Upper lobe of right lung (tissue), 1 donor: ENCODE data around the gene RAB3GAP1. TPM values are rescaled to one million over a fixed set of nuclear protein-coding genes. Genes with fewer than 3 reads are reported as not detected.

Source experiments
- ATAC-seq: fragments of 200-7000 bp; cut with Tn5 transposase; one replicate; pipeline ENCODE4 v1.9.1; 2020; ENCODE audit warnings: mild to moderate bottlenecking, moderate library complexity
- DNase-seq: peaks from one replicate; pipeline ENCODE4 v3.0.0-alpha.2; 2020
- H3K27ac ChIP-seq: fragments of 200-600 bp; one replicate; pipeline ENCODE4 v1.8.0; 2022
- H3K27me3 ChIP-seq: fragments of 200-600 bp; one replicate; pipeline ENCODE4 v1.8.0; 2022; ENCODE audit warnings: mild to moderate bottlenecking
- H3K36me3 ChIP-seq: fragments of 200-600 bp; one replicate; pipeline ENCODE4 v1.8.0; 2022
- H3K4me1 ChIP-seq: fragments of 200-600 bp; one replicate; pipeline ENCODE4 v1.8.0; 2022
- H3K4me3 ChIP-seq: fragments of 200-600 bp; one replicate; pipeline ENCODE4 v1.8.0; 2022; ENCODE audit warnings: mild to moderate bottlenecking
- H3K9me3 ChIP-seq: fragments of 200-600 bp; one replicate; pipeline ENCODE4 v1.8.0; 2022
- intact Hi-C: fragments of 100-400 bp; cut with DNase I; formaldehyde crosslinking; loops from one replicate; pipeline ENCODE4 v1.11.0; 2022
- total RNA-seq: library from RNA; stranded (reverse); fragmentation: NEBNext Ultra II Directional; extraction: Animal tissue kit (Norgen Biotek cat#: 25700); gene quantifications from one replicate; pipeline ENCODE4 v1.2.1, GENCODE V29; 2021
- TF ChIP-seq, protein P1 (sequence below): fragments of 200-600 bp; IDR thresholded peaks from one replicate; pipeline ENCODE4 v1.8.0; 2022; ENCODE audit warnings: antibody characterized with exemption
- donor health status: DM: no; HTN: yes; CAD: no; lungs with severe emphysema.

RAB3GAP1 gene
- total RNA-seq, 1 donor from 2014 or later, result 47.8 TPM

- no peaks in the 10 kb centered on the region for H3K36me3 ChIP-seq
- H3K27me3 ChIP-seq, result no peaks in the 10 kb centered on the region
- no peak for DNase-seq
- no peak overlapping the region for H3K27ac ChIP-seq
- intact Hi-C loops, result no loop called here
- TF ChIP-seq, protein P1, sequence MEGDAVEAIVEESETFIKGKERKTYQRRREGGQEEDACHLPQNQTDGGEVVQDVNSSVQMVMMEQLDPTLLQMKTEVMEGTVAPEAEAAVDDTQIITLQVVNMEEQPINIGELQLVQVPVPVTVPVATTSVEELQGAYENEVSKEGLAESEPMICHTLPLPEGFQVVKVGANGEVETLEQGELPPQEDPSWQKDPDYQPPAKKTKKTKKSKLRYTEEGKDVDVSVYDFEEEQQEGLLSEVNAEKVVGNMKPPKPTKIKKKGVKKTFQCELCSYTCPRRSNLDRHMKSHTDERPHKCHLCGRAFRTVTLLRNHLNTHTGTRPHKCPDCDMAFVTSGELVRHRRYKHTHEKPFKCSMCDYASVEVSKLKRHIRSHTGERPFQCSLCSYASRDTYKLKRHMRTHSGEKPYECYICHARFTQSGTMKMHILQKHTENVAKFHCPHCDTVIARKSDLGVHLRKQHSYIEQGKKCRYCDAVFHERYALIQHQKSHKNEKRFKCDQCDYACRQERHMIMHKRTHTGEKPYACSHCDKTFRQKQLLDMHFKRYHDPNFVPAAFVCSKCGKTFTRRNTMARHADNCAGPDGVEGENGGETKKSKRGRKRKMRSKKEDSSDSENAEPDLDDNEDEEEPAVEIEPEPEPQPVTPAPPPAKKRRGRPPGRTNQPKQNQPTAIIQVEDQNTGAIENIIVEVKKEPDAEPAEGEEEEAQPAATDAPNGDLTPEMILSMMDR, result no peak
- no peaks in the 10 kb centered on the region for H3K4me1 ChIP-seq
- no peaks in the 10 kb centered on the region for H3K9me3 ChIP-seq
- ATAC-seq, result no peak
- no peak overlapping the region for H3K4me3 ChIP-seq
These were observed 130.1 kb downstream of the RAB3GAP1 start for GRCh38 chr2:135182190-135182589.

GRCh38 chr2:135182601-135183000, 130.5 kb downstream of the RAB3GAP1 start:
- intact Hi-C loops, result no loop called here
- ATAC-seq, result no peak

DNA sequence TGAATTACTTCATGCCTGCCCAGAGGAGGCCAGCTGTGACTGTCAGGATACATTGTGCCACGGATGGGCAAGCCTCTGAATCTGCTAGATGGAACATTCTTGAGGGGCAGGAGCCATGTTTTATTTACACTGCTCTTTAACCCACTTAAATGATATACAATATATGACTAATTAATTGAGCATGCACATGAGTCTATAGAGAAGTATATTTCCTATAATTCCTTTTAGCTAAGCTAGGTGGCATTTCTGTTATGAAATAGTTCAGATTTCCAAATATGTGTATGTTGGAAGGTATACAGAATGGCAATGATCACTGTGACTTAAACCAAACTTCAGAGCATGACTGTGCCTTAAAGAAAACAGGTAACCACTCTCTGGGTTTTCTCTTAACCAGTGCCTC, 131.7 kb downstream of the RAB3GAP1 start:
- no peak for ATAC-seq
- H3K27ac ChIP-seq, result no peak overlapping the region
- TF ChIP-seq, protein P1, result no peak
- no peaks in the 10 kb centered on the region for H3K4me1 ChIP-seq
- H3K36me3 ChIP-seq, result no peaks in the 10 kb centered on the region
- no peaks in the 10 kb centered on the region for H3K27me3 ChIP-seq
- H3K9me3 ChIP-seq, result no peaks in the 10 kb centered on the region
- intact Hi-C loops, result no loop called here
- no peak overlapping the region for H3K4me3 ChIP-seq
- DNase-seq, result no peak

More at GRCh38 chr2:135182601-135183000, 130.5 kb downstream of the RAB3GAP1 start:
- H3K27ac ChIP-seq, result no peak overlapping the region
- TF ChIP-seq, protein P1, result no peak
- H3K4me1 ChIP-seq, result no peaks in the 10 kb centered on the region
- H3K36me3 ChIP-seq, result no peaks in the 10 kb centered on the region
- H3K4me3 ChIP-seq, result no peak overlapping the region
- no peak for DNase-seq
- no peaks in the 10 kb centered on the region for H3K9me3 ChIP-seq
- H3K27me3 ChIP-seq, result no peaks in the 10 kb centered on the region

- intact Hi-C loops, result no loop called here
- Histone ChIP-seq H3K27ac (no peak overlapping the region), H3K4me1 (no peaks in the 10 kb centered on the region), H3K36me3 (no peaks in the 10 kb centered on the region), H3K9me3 (no peaks in the 10 kb centered on the region), H3K27me3 (no peaks in the 10 kb centered on the region), H3K4me3 (no peak overlapping the region)
- ATAC-seq, result no peak
- TF ChIP-seq, protein P1, result no peak
- no peak for DNase-seq
These were observed 134.0 kb downstream of the RAB3GAP1 start for GRCh38 chr2:135186054-135186453.

DNA sequence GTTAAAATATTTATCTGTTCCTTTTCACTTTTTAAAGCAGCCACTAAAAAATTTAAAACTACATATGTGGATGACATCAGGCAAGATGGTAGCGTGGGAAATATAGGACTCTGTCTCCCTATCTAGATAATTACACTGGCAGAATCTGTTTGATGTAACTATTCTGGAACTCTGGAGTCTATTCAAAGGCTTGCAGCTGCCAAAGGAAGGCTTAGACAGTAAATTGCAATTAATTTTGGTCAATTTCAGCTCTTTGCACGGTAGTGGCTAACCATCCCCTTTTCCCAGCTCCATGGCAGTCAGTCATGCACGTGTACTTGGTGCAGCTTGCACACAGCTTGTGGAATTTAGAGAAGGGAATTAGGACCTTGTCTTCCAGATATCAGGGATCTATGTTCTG, 135.2 kb downstream of the RAB3GAP1 start:
- Histone ChIP-seq H3K36me3 (no peaks in the 10 kb centered on the region), H3K4me3 (no peak overlapping the region), H3K27me3 (no peaks in the 10 kb centered on the region), H3K27ac (no peak overlapping the region), H3K4me1 (no peaks in the 10 kb centered on the region), H3K9me3 (no peaks in the 10 kb centered on the region)
- DNase-seq (no peak), ATAC-seq (no peak)
- TF ChIP-seq, protein P1, result no peak
- intact Hi-C loops, result no loop called here

GRCh38 chr2:135189148-135189547, 137.1 kb downstream of the RAB3GAP1 start:
- TF ChIP-seq, protein P1, result no peak
- Histone ChIP-seq H3K27me3 (no peaks in the 10 kb centered on the region), H3K9me3 (no peaks in the 10 kb centered on the region), H3K4me3 (no peak overlapping the region), H3K4me1 (no peaks in the 10 kb centered on the region), H3K36me3 (no peaks in the 10 kb centered on the region), H3K27ac (no peak overlapping the region)
- intact Hi-C loops, result no loop called here
- ATAC-seq, result no peak
- DNase-seq, result no peak
